SU-DHL-6 (cell line): Measurements from ENCODE around the gene CMKLR1.

Source experiments
- H2AFZ ChIP-seq: fragments of 200-600 bp; sonication (generic); 2 replicates; pipeline ENCODE4 v1.6.1; 2014; ENCODE audit warnings: low read depth, mild to moderate bottlenecking, moderate library complexity, mixed read lengths, antibody characterized with exemption, low read length; ENCODE audit not compliant: severe bottlenecking
- H3F3A ChIP-seq: fragments of 200-600 bp; shearing (Covaris generic); 2 replicates; pipeline ENCODE4 v1.6.0; 2016; ENCODE audit warnings: antibody characterized with exemption, mild to moderate bottlenecking; ENCODE audit not compliant: insufficient read depth
- H3K27ac ChIP-seq: fragments of 200-600 bp; sonication (generic); 2 replicates; pipeline ENCODE4 v1.5.1; 2016; ENCODE audit warnings: low read depth, mild to moderate bottlenecking, low read length, moderate library complexity, mixed read lengths
- H3K27me3 ChIP-seq: fragments of 200-600 bp; sonication (generic), shearing (Covaris generic); 2 replicates; pipeline ENCODE4 v1.6.0; 2014; ENCODE audit warnings: mild to moderate bottlenecking, low read length
- H3K36me3 ChIP-seq: fragments of 200-600 bp; sonication (generic); 2 replicates; pipeline ENCODE4 v1.6.1; 2014; ENCODE audit warnings: mild to moderate bottlenecking, low read length, mixed read lengths
- H3K4me2 ChIP-seq: fragments of 300-600, 200-600 bp; shearing (Covaris generic), sonication (generic); 2 replicates; pipeline ENCODE4 v1.6.0; 2014; ENCODE audit warnings: low read length, low read depth, mild to moderate bottlenecking; ENCODE audit not compliant: poor library complexity, severe bottlenecking
- H3K4me3 ChIP-seq: fragments of 200-600 bp; sonication (generic); 2 replicates; pipeline ENCODE4 v1.5.1; 2014; ENCODE audit warnings: antibody characterized with exemption, low read length, mild to moderate bottlenecking, mixed read lengths; ENCODE audit not compliant: insufficient read depth, poor library complexity, severe bottlenecking
- H3K79me2 ChIP-seq: fragments of 200-600 bp; sonication (generic); 2 replicates; pipeline ENCODE4 v1.6.1; 2014; ENCODE audit warnings: mild to moderate bottlenecking, low read length, moderate library complexity; ENCODE audit not compliant: insufficient read depth
- H3K9ac ChIP-seq: fragments of 200-600 bp; sonication (generic); 2 replicates; pipeline ENCODE4 v1.7.0; 2014; ENCODE audit warnings: mild to moderate bottlenecking, low read length
- H3K9me2 ChIP-seq: fragments of 200-600 bp; sonication (generic); replicated peaks from 2 replicates; pipeline ENCODE4 v1.6.1; 2014; ENCODE audit warnings: low read length; ENCODE audit not compliant: insufficient read depth
- H3K9me3 ChIP-seq: fragments of 200-600 bp; sonication (generic); 2 replicates; pipeline ENCODE4 v1.6.1; 2014; ENCODE audit warnings: low read length, mixed read lengths; ENCODE audit not compliant: insufficient read depth
- H4K20me1 ChIP-seq: fragments of 200-600 bp; sonication (generic); 2 replicates; pipeline ENCODE4 v1.6.1; 2014; ENCODE audit warnings: low read depth, mild to moderate bottlenecking, antibody characterized with exemption, low read length, moderate library complexity, mixed read lengths
- CTCF ChIP-seq: fragments of 200-600 bp; sonication (generic); IDR thresholded peaks from one replicate; pipeline ENCODE4 v1.5.1; 2017; ENCODE audit warnings: antibody characterized with exemption, mild to moderate bottlenecking, low read length, moderate library complexity; ENCODE audit not compliant: insufficient read depth, poor library complexity, severe bottlenecking
- EZH2phosphoT487 ChIP-seq: fragments of 200-600 bp; sonication (generic), shearing (Covaris generic); conservative IDR thresholded peaks from 2 replicates; pipeline ENCODE4 v1.6.1; 2018; ENCODE audit warnings: mild to moderate bottlenecking, antibody characterized with exemption, low read length, moderate library complexity, mixed read lengths

CMKLR1 gene

GRCh38 chr12:108338915-108339657 is at the start of gene CMKLR1:
TSS of gene CMKLR1 (minus strand) at chr12:108339311. CDS start at chr12:108293591, 45,720 bp downstream.
- no peaks in the 10 kb centered on the region for H3K9me2 ChIP-seq
- H4K20me1 ChIP-seq, result no peaks in the 10 kb centered on the region
- H3F3A ChIP-seq, result no peaks in the 10 kb centered on the region
- no peak within 1 kb of the TSS for H2AFZ ChIP-seq
- H3K27me3 ChIP-seq, result no peaks in the 10 kb centered on the region
- H3K4me2 ChIP-seq, result no peak within 1 kb of the TSS
- no peak within 1 kb of the TSS for H3K9ac ChIP-seq
- TF ChIP-seq CTCF (no peak), EZH2phosphoT487 (no peak)
- no peaks in the 10 kb centered on the region for H3K36me3 ChIP-seq
- H3K9me3 ChIP-seq, result no peaks in the 10 kb centered on the region
- no peaks in the 10 kb centered on the region for H3K79me2 ChIP-seq
- no peak within 1 kb of the TSS for H3K4me3 ChIP-seq
- no peak within 1 kb of the TSS for H3K27ac ChIP-seq

GRCh38 chr12:108387771-108388170 is 48.7 kb upstream of the CMKLR1 start:
- Histone ChIP-seq H2AFZ (no peak overlapping the region), H3K9ac (no peak overlapping the region), H3K9me2 (no peaks in the 10 kb centered on the region), H3K27me3 (no peaks in the 10 kb centered on the region), H4K20me1 (no peaks in the 10 kb centered on the region), H3K9me3 (no peaks in the 10 kb centered on the region), H3K4me3 (no peak overlapping the region), H3K36me3 (no peaks in the 10 kb centered on the region), H3F3A (no peaks in the 10 kb centered on the region), H3K27ac (no peak overlapping the region), H3K4me2 (no peak overlapping the region), H3K79me2 (no peaks in the 10 kb centered on the region)
- TF ChIP-seq EZH2phosphoT487 (no peak), CTCF (no peak)

- Histone ChIP-seq H3K36me3 (no peaks in the 10 kb centered on the region), H3K9ac (no peak overlapping the region), H3K4me2 (no peak overlapping the region), H3K9me2 (no peaks in the 10 kb centered on the region), H3K9me3 (no peaks in the 10 kb centered on the region), H3F3A (no peaks in the 10 kb centered on the region), H3K27me3 (no peaks in the 10 kb centered on the region), H4K20me1 (no peaks in the 10 kb centered on the region), H3K79me2 (no peaks in the 10 kb centered on the region), H3K4me3 (no peak overlapping the region), H3K27ac (no peak overlapping the region), H2AFZ (no peak overlapping the region)
- TF ChIP-seq CTCF, result no peak
- no peak for TF ChIP-seq EZH2phosphoT487
Observed at GRCh38 chr12:108386709-108387360, 47.7 kb upstream of the CMKLR1 start.
